Renal pelvis (tissue), 4 donors: ENCODE results near the gene ZIC5. TPM values are rescaled to one million over a fixed set of nuclear protein-coding genes. Genes with fewer than 3 reads are reported as not detected.
"Not testable (repeated sequence)": the region's sequence is repeated elsewhere in the genome, so short reads cannot be mapped to it uniquely, and the experiment has no call there.

Source experiments
- DNase-seq: peaks from one replicate; pipeline ENCODE4 v3.0.0-alpha.2; 2013
- polyA plus RNA-seq, 3 donors: library from polyadenylated mRNA; unstranded; fragments of 120-200 nt; gene quantifications; one replicate each; pipeline ENCODE4 v1.2.1, GENCODE V29; 2013; ENCODE audit not compliant: insufficient read length in 3 of 3

ZIC5 gene
- polyA plus RNA-seq, 3 donors = 0.05 to 0.06 TPM; not detected in 1

- no peak for DNase-seq
Measured at GRCh38 chr13:99961636-99962035, 9.9 kb downstream of the ZIC5 start.

- no peak for DNase-seq
Measured at GRCh38 chr13:99960663-99961311, 10.8 kb downstream of the ZIC5 start.

DNA sequence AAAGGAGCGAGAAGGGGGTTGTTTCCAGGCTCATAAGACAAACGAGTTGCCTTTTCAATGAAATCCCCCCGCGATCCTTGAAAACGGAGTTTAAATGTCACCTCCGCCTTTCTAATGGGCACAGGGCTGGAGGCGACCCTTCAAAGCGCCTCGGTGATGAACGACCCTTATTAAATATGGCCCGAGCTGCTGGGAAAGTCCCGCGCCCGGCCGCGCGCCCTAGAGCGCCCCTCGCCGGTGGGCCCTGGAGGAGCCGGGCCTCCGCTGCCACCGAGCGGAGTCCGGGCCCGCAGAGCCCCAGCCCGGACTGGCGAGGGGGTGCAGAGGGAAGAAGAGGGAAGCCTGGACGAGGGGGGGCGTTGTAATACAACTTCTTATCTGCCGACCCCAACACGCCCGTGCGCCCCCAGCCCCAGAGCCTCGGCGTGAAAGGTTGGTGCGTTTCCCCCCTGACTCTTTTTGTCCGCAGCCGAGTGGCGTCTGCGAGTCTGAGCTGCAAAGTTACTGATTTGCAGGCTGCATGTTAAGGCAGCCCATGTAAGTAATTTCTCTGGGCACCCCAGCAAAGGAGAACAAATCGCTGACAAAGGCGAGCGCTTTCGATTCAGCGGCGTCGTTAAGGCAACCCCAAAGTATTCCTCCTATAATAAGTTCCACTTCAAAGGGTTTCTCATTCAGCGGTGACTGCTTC, 11.9 kb downstream of the ZIC5 start:
- DNase-seq = no peak

DNA sequence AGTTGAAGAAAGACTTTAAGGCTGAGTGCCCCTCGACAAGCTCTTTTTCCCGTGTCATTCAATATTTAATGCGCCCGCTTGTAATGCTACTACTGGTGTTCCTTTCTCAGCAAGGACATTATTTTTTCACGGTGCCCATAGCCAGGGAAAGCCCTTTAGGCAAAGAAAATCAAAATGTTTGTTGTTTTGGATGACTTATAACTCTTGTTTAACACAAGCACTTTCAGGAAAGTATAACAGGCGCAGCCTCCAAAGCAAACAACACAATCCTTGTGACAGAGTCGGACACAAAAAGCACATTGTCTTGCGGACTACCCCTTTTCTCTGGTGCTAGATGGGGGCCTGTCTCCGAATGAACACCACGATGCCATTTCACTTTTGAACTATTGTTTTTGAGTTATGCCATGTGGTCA, 12.4 kb downstream of the ZIC5 start:
- DNase-seq = no peak

GRCh38 chr13:99958406-99959126, 13.0 kb downstream of the ZIC5 start:
- no peak for DNase-seq

DNA sequence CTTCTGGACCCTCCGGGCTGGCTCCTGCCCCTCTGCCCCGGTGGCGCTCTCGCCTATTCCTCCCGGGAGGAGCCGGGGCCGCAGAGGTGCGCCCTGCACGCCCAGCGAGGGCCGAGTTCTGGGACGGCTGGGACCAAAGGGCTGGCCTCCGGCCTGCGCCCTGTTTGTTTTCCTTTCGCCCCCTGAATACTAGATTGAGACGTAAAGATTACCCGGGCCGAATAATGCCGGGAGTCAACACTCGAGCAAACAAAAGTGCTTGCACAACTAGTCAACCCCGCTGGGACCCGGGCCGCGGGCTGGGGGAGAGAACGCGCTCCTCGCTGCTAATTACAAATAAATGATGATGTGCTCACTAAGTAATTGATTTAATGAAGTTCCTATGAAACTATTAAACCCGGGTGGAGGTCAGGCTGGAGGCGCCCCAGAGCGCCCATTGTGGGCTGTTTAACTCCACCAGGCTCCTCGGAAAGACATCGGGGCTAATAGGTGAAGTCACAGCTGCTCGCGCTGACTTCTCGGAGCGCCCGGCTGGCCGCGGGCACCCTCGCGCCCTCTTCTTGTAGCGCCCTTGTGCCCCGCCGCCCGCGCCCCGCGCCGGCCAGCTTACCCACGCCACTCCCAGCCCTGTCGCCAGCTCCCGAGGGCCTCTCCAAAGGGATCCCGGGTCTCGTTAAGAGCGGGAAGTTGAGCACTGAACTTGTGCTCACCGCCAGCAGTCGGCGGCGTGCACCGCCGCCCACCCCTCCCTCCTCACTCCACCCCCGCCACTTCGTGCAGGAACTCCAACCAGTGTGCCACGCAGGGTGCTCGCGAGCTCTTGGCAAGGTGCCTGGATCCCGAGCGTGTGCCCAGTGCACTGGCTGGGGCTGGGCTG, 14.9 kb downstream of the ZIC5 start:
- no peak for DNase-seq

- no peak for DNase-seq
Measured at GRCh38 chr13:99955747-99956472, 15.7 kb downstream of the ZIC5 start.

- DNase-seq = no peak
Measured at GRCh38 chr13:99955107-99955746, 16.3 kb downstream of the ZIC5 start.

DNA sequence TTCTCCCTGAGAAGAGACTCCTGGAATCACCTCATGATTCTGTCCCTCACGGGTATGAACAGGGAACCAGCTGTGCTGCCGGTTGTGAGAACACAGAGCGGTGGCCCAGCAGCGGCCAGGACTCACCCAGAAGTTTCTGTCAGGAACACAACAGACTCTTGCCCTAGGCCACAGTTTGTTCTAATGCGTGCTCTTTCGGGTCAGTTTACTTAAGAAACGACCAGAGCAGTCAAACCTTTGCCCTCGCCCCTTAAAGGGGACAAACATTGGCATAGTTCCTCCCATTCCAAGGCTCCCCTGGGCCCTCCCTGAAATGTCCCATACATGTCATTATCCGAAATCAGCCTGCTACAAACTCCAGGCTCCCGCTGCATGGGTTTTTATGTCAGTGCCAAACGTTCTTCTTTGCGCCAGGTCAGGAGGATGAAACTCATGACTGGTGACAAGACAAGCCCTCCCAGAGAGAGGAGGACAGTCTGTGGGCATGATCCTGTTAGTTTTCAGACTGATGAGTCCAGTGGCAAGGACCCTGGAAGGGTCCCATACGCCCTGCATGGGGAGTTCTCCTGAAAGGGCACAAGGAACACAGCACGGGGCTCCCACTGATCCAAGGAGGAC, 18.3 kb downstream of the ZIC5 start:
- DNase-seq = no peak

DNA sequence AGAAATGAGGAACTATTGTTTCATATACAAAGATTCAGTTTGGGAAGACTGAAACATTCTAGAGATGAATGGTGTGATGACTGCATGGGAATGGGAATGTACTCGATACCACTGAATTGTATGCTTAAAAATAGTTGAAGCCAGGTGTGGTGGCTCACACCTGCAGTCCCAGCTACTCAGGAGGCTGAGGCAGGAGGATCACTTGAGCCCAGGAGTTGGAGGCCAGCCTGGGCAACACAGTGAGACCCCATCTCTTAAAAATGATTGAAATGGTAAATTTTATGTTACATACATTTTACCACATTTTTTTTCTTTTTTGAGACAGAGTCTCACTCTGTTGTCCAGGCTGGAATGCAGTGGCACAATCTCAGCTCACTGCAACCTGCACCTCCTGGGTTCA, 19.9 kb downstream of the ZIC5 start:
- not testable (repeated sequence) for DNase-seq

DNA sequence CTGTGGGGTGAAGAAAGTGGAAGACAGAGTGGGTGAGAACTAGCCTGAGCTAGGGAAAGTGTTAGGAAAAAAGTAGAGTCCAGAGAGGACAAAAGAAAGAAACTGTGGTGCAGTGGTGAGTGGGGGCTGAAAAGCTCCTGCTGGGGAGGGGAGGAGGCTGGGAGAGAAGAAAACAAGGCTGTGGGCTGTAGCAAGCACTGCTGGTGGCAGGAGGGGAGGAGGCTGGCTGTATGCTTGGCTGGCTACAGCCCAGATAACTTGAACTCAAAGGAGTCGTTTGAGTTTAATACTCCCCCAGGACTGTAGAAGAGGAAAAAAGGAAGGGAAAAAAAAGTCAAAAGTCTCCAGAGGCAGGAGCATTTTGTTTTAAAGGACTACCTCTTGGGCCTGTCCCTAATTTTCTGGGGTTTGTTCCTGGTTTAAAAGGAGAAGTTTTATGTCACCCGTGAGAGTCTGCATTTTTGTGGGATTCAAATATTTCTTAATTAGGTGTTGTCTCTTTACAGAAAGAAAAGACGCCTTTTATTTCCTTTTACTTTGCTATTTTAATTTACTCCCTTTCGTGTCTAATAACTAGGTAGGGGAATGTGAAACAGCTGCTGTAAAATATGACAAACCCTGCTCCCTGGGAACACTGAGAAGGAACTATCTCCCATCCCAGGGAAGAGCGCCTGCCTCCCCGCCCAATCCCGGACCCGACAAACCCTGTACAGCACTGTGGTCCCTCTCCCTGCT, 21.7 kb downstream of the ZIC5 start:
- DNase-seq = no peak

DNA sequence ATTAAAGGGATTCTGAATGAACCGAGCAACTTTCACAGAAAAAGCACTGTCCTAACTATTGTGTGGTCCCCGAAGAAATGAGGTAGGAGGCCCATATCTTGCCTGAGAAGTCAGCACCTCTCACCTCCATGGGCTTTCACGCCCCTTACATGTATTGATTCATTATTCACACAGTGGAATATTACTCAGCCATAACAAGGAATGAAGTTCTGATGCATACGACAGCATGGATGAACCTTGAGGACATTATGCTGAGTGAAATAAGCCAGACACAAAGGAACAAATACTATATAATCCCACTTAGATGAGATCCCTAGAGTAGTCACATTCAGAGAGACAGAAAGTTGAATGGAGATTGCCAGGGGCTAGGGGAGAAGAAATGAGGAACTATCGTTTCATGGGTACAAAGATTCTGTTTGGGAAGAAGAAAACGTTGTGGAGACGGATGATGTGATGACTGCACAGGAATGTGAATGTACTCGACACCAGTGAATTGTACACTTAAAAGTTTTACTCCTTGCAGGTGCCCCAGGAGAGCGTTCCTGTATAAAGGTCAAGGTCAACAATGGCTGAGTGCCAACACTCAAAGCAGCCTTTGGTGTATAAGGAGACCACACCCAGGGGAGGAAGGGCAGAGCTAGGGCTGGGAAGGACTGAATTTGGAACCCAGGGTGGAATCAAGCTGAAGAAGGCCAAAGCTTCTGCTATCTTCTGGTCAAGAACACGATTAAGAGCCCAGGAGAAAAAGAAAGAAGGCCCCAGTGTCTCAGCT, 22.5 kb downstream of the ZIC5 start:
- DNase-seq = no peak

DNA sequence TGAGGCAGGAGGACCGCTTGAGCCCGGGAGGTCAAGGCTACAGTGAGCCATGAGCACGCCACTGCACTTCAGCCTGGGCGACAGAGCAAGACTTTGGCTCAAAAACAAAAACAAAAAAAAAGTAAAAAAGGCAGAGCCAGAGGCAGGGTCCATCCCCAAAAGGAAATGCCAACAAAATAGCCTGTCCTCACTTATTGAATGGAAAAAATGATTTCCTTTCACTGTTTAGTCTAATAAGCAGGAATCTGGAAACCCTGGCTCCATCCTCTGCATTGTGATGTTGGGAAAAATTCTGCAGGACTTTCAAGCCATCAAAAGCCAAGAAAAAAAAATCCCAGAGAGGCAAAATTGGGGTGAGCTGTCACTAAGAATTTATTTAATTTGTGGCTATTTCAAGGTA, 23.2 kb downstream of the ZIC5 start:
- DNase-seq = no peak

DNA sequence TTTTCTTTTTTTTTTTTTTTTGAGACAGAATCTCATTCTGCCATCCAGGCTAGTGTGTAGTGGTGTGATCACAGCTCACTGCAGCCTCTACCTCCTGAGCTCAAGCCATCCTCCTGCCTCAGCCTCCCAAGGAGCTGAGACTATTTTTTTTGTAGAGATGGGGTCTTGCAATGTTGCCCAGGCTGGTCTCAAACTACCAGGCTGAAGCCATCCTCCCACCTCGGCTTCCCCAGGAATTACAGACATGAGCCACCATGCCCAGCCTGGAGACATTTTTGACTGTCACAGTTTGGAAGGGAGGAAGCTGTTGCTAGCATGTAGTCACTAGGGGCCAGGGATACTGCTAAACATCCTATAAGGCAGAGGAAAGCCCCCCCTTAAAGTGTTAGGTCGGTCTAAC, 23.9 kb downstream of the ZIC5 start:
- DNase-seq = no peak

- not testable (repeated sequence) for DNase-seq
Measured at GRCh38 chr13:99945515-99945914, 26.1 kb downstream of the ZIC5 start.

- DNase-seq = no peak
Measured at GRCh38 chr13:99944606-99945005, 27.0 kb downstream of the ZIC5 start.

DNA sequence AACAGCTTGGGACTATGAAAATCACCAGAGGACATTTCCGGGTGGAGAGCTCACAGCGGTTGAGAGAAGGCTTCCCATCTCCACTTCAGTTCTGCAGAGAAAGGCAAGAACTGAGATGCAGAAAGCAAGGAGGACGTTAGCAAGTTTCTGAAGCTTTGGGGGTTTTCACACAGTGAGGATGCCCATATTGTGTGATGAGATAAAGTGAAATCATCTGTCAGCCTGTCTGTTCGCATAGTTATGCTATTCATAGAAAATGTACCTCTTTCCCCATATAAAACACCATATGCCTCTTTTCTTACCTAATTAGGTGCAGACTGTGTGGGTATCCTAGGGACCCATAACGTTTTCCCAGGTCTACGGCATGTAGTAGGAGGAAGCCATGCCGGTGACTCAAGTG, 27.5 kb downstream of the ZIC5 start:
- no peak for DNase-seq

- DNase-seq = no peak
Measured at GRCh38 chr13:99941911-99942310, 29.7 kb downstream of the ZIC5 start.

GRCh38 chr13:99941086-99941485, 30.5 kb downstream of the ZIC5 start:
- DNase-seq = no peak
